ENCODE data around the gene JCAD. TPM values are rescaled to one million over a fixed set of nuclear protein-coding genes. Genes with fewer than 3 reads are reported as not detected.

JCAD gene
- total RNA-seq, 2 donors from 2014 or later: 8.3 to 113 TPM

DNA sequence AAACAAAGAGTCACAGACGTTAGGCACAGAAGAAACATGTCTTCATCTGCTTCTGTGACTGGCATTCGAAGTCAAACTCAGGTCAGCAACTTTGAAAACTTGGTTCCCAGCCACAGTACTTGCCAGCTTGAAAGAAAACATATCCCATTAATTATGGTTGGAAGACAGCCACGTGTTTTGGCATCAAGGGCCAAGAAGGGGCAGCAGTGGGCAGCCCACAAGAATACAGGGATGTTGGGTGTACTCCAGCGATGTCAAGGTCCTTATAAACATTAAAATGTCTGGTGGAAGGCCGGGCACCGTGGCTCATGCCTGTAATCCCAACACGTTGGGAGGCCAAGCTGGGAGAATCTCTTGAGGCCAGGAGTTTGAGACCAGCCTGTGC lies 29.5 kb downstream of the JCAD start:
- WGBS: 28% methylated on average over 7 of the region's 7 CpGs
- H3K27ac ChIP-seq: no peak overlapping the region
- no peaks in the 10 kb centered on the region for H3K27me3 ChIP-seq (replicated peaks; ENCODE audit: insufficient read depth)
- H3K9me3 ChIP-seq: no peaks in the 10 kb centered on the region
- intact Hi-C loops (cut with DNase I): no loop called here
- DNase-seq (ENCODE audit: low spot score): no peak
- H3K36me3 ChIP-seq: no peaks in the 10 kb centered on the region
- H3K4me1 ChIP-seq (replicated peaks): peaks cover 9% of the 10 kb centered on the region
- no peak for TF ChIP-seq POLR2A (IDR thresholded peaks at IDR 0.05)
- TF ChIP-seq, protein P1, sequence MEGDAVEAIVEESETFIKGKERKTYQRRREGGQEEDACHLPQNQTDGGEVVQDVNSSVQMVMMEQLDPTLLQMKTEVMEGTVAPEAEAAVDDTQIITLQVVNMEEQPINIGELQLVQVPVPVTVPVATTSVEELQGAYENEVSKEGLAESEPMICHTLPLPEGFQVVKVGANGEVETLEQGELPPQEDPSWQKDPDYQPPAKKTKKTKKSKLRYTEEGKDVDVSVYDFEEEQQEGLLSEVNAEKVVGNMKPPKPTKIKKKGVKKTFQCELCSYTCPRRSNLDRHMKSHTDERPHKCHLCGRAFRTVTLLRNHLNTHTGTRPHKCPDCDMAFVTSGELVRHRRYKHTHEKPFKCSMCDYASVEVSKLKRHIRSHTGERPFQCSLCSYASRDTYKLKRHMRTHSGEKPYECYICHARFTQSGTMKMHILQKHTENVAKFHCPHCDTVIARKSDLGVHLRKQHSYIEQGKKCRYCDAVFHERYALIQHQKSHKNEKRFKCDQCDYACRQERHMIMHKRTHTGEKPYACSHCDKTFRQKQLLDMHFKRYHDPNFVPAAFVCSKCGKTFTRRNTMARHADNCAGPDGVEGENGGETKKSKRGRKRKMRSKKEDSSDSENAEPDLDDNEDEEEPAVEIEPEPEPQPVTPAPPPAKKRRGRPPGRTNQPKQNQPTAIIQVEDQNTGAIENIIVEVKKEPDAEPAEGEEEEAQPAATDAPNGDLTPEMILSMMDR (IDR thresholded peaks at IDR 0.05): no peak
- TF ChIP-seq POLR2AphosphoS5 (IDR thresholded peaks at IDR 0.05): no peak
- H3K4me3 ChIP-seq: no peak overlapping the region

- WGBS: 67% methylated on average over 19 of the region's 19 CpGs
- peaks cover 9% of the 10 kb centered on the region for H3K4me1 ChIP-seq (replicated peaks)
- no peak for TF ChIP-seq POLR2AphosphoS5 (IDR thresholded peaks at IDR 0.05)
- TF ChIP-seq POLR2A (IDR thresholded peaks at IDR 0.05): no peak
- TF ChIP-seq, protein P1 (IDR thresholded peaks at IDR 0.05): no peak
- no peak overlapping the region for H3K4me3 ChIP-seq
- intact Hi-C loops (cut with DNase I): no loop called here
- no peaks in the 10 kb centered on the region for H3K27me3 ChIP-seq (replicated peaks; ENCODE audit: insufficient read depth)
- H3K27ac ChIP-seq: peak overlapping the region in 1 of 2 donors; percentile 49
- no peaks in the 10 kb centered on the region for H3K36me3 ChIP-seq
- no peak for DNase-seq (ENCODE audit: low spot score)
- H3K9me3 ChIP-seq: no peaks in the 10 kb centered on the region
These were observed 30.1 kb downstream of the JCAD start for GRCh38 chr10:30029164-30029871.

- no peaks in the 10 kb centered on the region for H3K36me3 ChIP-seq
- no peaks in the 10 kb centered on the region for H3K27me3 ChIP-seq (replicated peaks; ENCODE audit: insufficient read depth)
- intact Hi-C loops (cut with DNase I): no loop called here
- peaks cover 9% of the 10 kb centered on the region for H3K4me1 ChIP-seq (replicated peaks)
- H3K27ac ChIP-seq: peak overlapping the region in 1 of 2 donors; percentile 49
- no peak for DNase-seq (ENCODE audit: low spot score)
- TF ChIP-seq POLR2AphosphoS5 (IDR thresholded peaks at IDR 0.05) (no peak), POLR2A (IDR thresholded peaks at IDR 0.05) (no peak)
- TF ChIP-seq, protein P1 (IDR thresholded peaks at IDR 0.05): no peak
- H3K4me3 ChIP-seq: no peak overlapping the region
- WGBS: 58% methylated on average over 12 of the region's 12 CpGs
- no peaks in the 10 kb centered on the region for H3K9me3 ChIP-seq
These were observed 30.7 kb downstream of the JCAD start for GRCh38 chr10:30028738-30029030.

DNA sequence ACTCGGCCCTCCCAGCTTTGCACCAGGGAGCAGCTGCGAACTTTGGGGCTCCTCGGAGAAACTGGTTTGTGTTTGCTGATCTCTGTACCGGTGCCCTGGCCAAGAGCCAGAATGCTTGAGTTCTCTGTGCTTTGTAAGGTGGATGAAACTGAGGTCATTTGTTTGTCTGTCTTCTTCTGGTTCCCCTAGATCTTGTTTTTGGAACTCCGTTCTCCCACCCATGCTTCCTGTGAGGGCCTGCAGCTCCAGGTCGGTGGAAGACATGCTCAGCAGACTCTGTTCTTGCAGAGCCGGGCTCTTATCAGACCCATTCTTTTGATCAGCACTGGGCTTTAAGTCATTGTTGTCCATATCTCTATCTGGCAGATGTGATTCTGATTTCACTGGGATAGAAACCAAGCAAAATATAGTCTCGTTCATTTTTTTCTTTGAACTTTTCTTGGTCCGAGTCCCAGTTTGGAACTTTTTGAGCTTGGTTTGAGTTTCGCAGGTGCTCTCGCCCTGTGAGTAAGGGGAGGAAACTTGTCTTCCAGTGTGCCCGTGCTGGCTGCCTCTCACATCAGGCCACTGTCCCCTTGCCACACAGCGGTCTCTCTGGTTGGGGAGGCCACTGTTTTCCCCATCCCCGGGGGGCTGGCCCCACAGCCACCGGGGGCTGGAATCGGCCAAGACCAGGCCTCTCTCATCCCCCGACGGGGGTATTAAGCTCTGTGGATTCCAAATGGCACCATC lies 31.2 kb downstream of the JCAD start:
- H3K4me1 ChIP-seq (replicated peaks): peaks cover 9% of the 10 kb centered on the region
- no peaks in the 10 kb centered on the region for H3K36me3 ChIP-seq
- intact Hi-C loops (cut with DNase I): no loop called here
- H3K27ac ChIP-seq: peak overlapping the region in 1 of 2 donors; percentile 49
- H3K4me3 ChIP-seq: no peak overlapping the region
- H3K27me3 ChIP-seq (replicated peaks; ENCODE audit: insufficient read depth): no peaks in the 10 kb centered on the region
- peak; percentile 47 for DNase-seq (ENCODE audit: low spot score)
- no peaks in the 10 kb centered on the region for H3K9me3 ChIP-seq
- TF ChIP-seq, protein P1 (IDR thresholded peaks at IDR 0.05): no peak
- TF ChIP-seq POLR2AphosphoS5 (IDR thresholded peaks at IDR 0.05): no peak
- no peak for TF ChIP-seq POLR2A (IDR thresholded peaks at IDR 0.05)
- WGBS: 23% methylated on average over 18 of the region's 18 CpGs

All from prostate gland (tissue), 2 donors.